ENCODE measurements around the gene KNDC1.

DNA sequence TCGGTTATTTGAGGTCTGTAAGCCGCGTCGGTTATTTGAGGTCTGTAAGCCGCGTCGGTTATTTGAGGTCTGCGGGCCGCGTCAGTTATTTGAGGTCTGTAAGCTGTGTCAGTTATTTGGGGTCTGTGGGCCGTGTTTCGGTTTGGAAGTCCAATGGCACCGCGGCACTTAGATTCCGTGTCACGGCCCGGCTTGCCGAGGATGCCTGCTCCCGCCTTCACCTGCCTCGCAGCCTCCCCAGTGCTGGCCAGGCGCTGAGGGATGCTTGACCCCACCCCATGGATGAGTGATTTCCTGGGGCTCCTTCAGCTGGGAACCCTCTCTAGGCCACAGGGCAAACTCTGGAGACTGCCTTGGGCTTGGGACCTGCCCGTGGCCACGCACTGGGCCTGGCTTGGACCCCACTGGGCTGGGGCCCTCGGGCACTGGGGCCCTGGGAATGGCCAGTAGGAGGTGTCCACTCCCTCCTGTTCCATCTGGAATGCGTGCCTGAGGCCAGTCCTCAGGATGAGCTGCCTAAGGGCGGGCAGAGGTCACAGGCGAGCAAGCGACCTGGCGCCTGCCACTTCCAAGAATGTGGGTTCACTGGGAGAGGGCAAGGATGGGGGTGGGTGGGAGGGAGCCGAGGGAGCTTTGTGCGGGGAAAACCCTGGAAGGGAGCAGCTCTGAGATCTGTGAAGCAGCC is 46.7 kb upstream of the KNDC1 start:
- TF ChIP-seq, protein P1, sequence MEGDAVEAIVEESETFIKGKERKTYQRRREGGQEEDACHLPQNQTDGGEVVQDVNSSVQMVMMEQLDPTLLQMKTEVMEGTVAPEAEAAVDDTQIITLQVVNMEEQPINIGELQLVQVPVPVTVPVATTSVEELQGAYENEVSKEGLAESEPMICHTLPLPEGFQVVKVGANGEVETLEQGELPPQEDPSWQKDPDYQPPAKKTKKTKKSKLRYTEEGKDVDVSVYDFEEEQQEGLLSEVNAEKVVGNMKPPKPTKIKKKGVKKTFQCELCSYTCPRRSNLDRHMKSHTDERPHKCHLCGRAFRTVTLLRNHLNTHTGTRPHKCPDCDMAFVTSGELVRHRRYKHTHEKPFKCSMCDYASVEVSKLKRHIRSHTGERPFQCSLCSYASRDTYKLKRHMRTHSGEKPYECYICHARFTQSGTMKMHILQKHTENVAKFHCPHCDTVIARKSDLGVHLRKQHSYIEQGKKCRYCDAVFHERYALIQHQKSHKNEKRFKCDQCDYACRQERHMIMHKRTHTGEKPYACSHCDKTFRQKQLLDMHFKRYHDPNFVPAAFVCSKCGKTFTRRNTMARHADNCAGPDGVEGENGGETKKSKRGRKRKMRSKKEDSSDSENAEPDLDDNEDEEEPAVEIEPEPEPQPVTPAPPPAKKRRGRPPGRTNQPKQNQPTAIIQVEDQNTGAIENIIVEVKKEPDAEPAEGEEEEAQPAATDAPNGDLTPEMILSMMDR (IDR thresholded peaks at IDR 0.05) = no peak
- TF ChIP-seq EZH2 (IDR thresholded peaks at IDR 0.05; ENCODE audit: borderline replicate concordance, insufficient read depth, low read depth, low read length, poor library complexity, severe bottlenecking) = no peak
